Neural progenitor cell (in vitro differentiated cells): ENCODE data around the gene SIX3.

ENCODE experiments used
- CTCF ChIP-seq: fragments of 200-600 bp; sonication (generic); IDR thresholded peaks from 2 replicates; pipeline ENCODE4 v1.5.1; 2017; ENCODE audit warnings: antibody characterized with exemption, mild to moderate bottlenecking
- EZH2phosphoT487 ChIP-seq: fragments of 200-600 bp; sonication (generic); IDR thresholded peaks from 2 replicates; pipeline ENCODE4 v1.6.1; 2017; ENCODE audit warnings: antibody characterized with exemption

DNA sequence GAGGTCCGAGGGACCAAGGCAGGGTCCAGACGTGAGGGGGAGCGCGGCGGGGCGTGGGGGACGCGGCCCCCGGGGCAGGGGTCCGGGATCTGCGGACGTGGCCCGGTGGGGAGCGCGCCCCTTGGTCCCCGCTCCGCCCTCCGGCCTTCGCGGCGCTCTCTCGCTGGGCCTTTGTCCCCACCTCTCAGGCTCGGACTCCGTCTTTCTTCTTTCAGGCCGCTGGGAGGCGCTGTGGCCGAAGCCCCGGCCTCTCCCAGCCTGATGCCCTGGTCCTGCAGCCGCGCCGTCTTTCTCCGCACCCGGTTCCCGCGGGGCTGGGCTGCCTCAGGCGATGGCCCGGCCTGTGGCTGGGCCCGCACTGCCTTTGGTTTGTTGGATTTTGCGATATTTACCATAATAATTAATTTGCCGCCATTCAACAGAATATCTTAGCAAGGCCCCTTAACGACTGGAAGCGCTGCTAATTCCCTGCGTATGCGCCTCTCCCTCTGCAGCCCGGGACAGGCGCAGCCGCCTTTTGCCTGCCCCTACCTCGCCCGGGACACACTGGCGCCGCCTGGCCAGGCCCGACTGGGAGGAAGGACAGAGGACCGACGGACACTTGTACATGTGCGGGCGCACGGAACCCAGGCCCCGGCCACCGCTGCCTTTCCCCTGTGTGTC is 10.8 kb downstream of the SIX3 start:
- TF ChIP-seq CTCF, result peak; percentile 87
- TF ChIP-seq EZH2phosphoT487, result no peak
